Urothelium cell line (cell line): ENCODE data around the gene INO80B.

Experiments
- DNase-seq: peaks from one replicate; pipeline ENCODE4 v3.0.0; 2011; ENCODE audit warnings: low spot score, mixed read lengths
- FAIRE-seq: peaks from 2 replicates; lab custom pipeline; 2011; peaks lifted over from hg19 to GRCh38; lab: Jason Lieb, UNC

The INO80B gene

DNA sequence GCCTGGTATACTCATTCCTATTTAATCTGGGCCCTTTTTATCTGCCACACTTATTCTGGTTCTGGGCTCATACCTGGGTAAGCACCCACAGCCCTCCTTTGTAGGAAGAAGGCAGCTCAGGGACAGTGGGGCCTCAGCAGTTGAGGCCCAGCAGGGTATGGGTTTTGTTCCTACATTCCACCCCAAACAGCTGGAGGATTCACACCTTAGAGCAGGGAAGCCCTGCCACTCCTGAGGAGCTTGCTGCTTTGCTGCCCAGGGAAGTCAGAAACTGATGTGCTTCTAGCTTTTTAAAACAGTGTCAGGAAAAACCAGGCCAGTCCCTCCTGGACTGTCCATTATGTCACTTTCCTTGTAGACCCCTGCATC is 45.7 kb downstream of the INO80B start:
- FAIRE-seq (no peak), DNase-seq (no peak)

DNA sequence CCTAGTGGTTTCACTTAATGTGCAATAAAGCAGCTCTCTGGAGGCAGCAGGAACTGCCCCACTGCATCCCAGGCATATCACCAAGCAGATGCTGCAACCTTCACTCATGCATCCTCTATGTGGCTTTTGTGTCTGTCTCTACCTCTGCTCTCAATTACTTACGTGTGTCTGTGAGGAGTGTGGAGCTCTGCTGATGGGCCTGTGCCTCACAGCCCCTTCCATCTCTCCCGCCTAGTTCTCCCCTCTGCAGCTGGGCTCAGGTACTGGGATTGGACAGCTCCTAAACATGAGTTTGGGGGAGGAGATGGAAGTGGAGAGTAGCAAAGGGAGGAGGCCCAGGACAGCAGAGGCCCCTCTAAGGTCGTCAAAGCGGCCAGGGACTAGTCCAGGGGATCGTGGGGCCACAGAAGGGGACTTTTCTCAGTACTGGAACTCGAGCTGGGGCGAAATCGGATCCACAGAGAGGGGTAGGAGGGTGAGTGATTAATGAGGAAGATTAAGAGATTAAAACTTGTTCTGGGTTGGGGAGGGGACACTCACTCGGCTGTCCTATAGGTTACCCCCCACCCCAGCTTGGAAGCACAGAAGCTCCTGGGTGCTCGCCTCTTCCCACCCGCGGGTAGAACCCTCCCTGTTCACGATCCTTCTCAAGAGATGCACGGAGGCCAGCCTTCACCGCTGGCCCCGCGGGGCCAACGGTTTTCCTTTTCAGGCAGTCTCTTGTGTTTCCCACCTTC is 46.6 kb downstream of the INO80B start:
- DNase-seq (peak; percentile 22), FAIRE-seq (peak; percentile 46)

DNA sequence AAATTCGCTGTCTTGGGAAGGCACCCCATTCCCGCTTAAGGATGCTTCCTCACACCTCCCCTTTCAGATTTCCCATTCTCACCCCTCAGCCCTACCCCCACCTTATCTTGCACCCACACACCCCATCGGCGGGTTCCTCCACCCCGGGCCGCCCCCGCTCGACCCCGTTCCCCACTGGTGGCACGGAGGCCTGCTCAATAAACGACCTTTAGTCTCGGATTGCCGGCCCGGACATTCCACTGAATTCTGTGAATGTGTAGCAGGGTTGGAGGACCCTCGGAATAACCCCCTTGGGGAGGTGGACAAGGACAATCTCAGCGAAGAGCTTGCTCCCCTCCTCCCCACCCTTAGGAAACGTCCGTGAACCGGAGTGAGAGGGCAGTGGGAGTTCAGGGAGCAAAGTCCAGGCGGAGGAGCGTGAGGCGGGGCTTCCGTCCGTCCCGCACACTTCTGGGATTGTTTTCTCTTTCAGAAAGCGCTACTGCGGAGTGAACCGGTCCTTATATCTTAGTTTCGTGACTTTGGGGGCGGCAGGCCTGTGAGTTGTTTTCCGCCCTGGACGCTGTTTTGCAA is 47.3 kb downstream of the INO80B start:
- peak; percentile 37 for DNase-seq
- no peak for FAIRE-seq

DNA sequence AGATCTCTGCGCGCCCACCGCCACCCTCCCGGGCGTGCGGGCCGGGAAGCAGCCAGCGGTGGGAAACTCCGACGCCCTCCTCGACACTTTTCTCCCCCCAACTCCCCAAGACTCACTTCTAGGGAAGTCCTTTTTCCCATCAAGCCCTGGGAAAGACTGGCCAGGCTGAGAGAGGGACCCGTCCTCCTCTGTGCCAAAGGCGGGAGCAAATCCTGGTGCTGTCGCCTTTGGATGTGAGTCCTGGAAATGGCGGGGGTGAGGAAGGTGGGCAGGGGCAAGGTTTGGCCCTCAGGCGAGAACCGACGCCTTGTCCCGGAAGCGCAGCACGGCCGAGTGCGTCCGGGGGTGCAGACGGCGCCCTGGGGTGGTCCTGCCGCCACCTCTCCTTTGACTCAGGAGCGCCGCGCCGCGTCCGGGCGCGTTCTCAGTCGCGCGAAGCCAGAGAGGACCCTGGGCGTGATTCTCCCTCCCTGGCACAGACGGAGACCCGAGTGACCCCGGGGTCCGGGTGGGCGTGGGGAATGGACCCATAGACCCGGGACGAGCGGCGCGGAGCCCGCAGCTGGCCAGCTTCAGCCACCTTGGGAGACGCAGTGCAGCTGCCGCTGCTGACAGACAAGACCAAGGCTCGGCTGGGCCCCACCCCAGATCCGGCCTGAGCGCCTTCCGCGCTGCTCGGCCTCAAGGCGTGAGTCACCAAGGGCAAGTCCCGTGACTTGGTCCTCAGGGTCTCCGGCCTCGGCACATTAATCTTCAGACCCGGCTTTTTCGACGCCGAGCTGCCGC is 48.0 kb downstream of the INO80B start:
- FAIRE-seq (peak; percentile 48), DNase-seq (peak; percentile 90)

DNA sequence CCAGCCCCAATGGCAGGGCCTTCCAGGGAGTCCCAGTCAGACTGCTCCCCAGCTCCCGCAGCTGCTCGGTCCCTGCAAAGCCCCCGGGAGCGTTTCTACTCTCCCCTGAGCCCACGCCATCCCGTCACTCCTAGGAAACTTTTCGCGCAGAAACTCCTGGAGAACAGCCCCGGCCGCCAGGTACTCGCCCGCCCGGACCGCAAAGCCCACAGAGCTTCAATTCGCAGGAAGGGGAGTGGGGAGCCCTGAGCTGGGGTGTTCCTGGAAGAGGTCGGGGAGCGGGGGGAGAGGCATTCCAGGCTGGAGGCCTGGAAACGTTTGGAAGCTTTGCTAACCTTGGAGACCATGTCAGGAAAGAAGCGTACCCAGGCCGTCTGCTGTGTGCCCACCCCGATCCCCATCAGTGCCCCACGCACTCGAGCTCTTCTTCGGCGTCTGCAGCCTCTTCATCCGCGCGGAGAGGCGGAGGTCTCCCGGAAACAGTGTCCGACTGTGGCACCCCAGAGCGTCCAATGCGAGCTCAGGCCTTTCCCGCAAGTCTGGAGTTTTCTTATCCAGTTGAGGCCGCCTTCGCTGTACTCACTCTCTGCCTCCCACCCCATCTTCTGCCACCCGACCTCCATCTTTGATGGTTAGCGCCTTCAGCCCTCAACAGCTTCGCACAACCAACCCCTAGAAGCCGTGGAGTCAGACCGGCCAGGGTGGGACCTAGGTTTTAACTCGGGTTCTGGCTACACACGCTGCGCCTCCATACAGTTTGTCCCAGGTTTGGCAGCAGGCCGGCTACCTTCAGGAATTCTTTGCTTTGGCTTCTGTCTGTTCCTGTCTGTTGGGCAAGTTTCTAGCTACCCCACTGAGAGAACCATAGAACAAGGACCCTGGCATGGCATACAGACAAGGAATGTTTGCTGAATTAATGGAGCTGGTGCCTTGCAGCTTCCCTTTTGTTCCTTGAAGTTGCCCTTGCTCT is 48.9 kb downstream of the INO80B start:
- DNase-seq (peak; percentile 37), FAIRE-seq (no peak)

DNA sequence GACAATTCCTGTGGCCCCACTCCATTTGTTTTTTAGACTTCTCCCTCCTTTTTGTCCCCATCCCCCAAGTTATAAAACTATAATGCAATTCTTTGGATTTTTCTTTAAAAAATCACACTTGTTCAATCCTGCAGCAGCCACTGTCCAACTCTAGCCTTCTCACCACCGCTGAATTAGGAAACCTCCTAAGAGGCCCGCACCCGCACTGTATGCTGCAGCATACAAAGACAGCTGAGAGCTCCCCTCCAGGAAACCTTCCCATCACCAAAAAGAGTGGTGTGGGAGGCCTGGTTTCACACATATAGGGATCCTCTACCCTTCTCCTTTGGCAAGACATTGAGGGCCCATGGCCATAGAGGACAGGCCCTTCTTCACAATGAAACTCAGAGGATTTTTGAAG is 49.7 kb downstream of the INO80B start:
- DNase-seq, result no peak
- FAIRE-seq, result no peak

DNA sequence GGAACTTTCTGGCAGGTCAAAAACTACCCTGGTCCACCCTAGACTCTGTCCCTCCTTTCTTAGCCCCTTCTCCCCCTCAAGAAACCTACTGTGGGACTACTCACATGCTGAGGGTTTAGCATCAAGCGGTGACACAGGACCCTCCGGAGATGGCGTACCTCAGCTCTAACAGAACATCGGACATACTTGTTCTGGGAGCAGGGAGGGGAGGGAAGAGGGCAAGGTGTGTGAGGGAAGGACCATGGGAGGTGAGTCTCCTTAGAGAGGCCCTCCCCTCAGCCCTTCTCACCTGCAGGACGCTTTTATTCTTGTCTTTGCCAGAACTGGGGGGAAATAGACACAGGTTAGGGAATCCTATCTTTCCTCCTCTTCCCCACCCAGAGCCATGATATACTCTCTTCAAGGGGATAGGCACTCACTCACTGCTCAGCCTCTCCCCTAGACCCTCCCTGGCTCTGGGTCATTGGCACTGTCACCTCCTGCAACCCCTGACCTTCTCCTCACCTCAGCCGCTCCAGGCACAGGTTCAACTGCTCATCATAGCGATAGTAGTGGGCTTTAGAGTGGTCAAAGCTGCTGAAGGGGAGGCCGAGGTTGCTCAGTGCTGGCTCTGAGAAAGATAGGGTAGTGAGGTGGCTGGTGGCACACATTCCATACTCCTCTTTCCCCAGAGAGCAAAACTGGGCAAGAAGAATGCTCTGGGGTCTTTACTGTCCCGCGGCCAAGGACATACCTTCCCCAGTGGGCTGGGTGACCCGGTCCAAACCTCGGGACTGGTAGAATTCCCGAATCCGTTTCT is 50.8 kb downstream of the INO80B start:
- DNase-seq (no peak), FAIRE-seq (no peak)

DNA sequence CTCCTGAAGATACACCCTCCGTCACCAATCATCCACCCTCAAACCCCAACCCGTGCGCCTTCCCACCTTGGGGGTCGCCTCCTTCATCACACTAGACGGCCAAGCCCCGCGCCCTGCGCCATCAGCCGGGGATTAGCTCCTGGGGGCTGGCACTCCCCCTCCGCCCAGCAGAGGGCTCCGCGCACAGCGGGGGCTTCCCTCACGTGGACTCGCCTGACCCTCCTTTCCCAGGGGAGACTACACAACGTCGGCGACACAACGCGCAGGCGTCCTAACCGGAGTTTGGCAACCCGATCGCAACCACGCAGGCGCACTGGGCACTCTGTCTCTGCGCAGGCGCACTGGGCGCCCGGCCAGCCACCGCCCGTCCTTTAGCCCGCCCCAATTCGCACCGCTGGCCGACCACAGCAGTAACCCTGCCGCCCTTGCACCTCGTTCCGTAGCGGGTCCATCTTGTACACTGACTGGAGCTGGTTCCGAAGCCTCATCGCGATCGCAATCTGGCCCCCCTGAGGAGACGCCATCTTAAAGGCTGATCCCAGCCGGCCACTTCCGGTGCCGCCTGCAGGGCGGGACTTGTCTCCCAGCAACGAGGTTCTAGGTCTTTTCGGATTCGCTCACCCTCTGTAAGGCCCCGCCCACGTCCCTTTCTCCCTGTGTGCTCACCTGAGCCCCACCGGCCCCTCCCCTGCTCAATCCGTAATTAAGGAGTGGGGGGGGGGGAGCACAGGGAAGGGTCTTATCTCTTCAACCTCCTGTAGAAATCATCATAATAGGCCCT is 52.4 kb downstream of the INO80B start, which contains the start of gene PCGF1:
PCGF1 (minus strand) TSS at position 551 of the 781 bp plus-strand sequence; CDS start at position 524, 27 bp downstream.
- FAIRE-seq, result peak; percentile 84
- DNase-seq, result peak; percentile 99
